BE2C (cell line): ENCODE measurements around the gene AKIRIN1.

Experiments
- DNase-seq: peaks from one replicate; pipeline ENCODE4 v3.0.0-alpha.2; 2020
- H3K27me3 ChIP-seq: fragments of 250-450 bp; sonication (Bioruptor Pico); 2 replicates; pipeline ENCODE4 v1.5.1; 2020; ENCODE audit warnings: mild to moderate bottlenecking
- H3K36me3 ChIP-seq: fragments of 250-450 bp; sonication (Bioruptor Pico); 2 replicates; pipeline ENCODE4 v1.5.1; 2020; ENCODE audit warnings: mild to moderate bottlenecking
- H3K4me1 ChIP-seq: fragments of 250-450 bp; sonication (Bioruptor Pico); 2 replicates; pipeline ENCODE4 v1.5.1; 2020
- H3K4me3 ChIP-seq: 2 replicates; pipeline ENCODE4 v1.5.1; 2011; ENCODE audit warnings: low read depth, low read length
- H3K9me3 ChIP-seq: fragments of 250-450 bp; sonication (Bioruptor Pico); 2 replicates; pipeline ENCODE4 v1.5.1; 2020
- TF ChIP-seq, protein P1 (sequence below): IDR thresholded peaks from 2 replicates; pipeline ENCODE4 v1.5.1; 2012; ENCODE audit warnings: mild to moderate bottlenecking, low read depth, low read length

The AKIRIN1 gene

DNA sequence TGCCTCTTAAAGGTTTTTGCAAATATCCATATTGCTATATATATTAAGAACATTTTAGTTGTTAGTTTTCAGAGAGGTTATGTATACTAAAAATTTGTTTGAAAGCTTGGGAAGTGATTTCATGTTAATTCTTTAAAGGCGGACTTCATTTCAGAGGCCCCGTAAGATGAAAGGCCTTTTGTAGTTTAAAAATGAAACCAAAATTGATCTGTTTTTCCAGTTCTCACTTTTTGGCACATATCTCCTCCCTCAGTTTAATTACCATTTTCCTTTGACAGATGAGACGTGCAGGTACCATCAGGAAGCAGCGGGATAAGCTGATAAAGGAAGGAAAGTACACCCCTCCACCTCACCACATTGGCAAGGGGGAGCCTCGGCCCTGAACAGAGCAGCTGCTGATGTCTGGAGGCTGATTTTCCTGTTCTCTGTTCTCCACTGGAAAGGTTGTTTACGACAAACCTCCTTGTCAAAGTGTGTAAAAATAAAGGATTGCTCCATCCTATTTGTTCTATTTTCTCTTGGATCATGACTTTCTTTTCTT, 43.1 kb downstream of the AKIRIN1 start:
- H3K36me3 ChIP-seq, result peaks cover 23% of the 10 kb centered on the region
- H3K9me3 ChIP-seq, result no peaks in the 10 kb centered on the region
- DNase-seq, result no peak
- H3K4me1 ChIP-seq, result no peaks in the 10 kb centered on the region
- H3K27me3 ChIP-seq, result no peaks in the 10 kb centered on the region
- no peak overlapping the region for H3K4me3 ChIP-seq
- TF ChIP-seq, protein P1, sequence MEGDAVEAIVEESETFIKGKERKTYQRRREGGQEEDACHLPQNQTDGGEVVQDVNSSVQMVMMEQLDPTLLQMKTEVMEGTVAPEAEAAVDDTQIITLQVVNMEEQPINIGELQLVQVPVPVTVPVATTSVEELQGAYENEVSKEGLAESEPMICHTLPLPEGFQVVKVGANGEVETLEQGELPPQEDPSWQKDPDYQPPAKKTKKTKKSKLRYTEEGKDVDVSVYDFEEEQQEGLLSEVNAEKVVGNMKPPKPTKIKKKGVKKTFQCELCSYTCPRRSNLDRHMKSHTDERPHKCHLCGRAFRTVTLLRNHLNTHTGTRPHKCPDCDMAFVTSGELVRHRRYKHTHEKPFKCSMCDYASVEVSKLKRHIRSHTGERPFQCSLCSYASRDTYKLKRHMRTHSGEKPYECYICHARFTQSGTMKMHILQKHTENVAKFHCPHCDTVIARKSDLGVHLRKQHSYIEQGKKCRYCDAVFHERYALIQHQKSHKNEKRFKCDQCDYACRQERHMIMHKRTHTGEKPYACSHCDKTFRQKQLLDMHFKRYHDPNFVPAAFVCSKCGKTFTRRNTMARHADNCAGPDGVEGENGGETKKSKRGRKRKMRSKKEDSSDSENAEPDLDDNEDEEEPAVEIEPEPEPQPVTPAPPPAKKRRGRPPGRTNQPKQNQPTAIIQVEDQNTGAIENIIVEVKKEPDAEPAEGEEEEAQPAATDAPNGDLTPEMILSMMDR, result no peak

DNA sequence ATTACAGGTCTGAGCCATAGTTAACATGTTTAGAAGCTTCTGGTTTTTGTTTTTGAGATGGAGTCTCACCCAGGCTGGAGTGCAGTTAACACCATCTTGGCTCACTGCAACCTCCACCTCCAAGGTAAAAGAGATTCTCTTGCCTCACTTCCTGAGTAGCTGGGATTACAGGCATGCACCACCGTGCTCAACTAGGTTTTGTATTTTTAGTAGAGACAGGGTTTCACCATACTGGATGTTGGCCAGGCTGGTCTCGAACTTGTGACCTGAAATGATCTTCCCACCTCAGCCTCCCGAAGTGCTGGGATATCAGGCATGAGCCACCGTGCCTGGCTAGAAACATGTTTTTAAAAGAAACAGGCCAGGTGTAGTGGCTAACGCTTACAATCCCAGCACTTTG, 45.6 kb downstream of the AKIRIN1 start:
- no peaks in the 10 kb centered on the region for H3K4me1 ChIP-seq
- H3K9me3 ChIP-seq, result no peaks in the 10 kb centered on the region
- TF ChIP-seq, protein P1, result no peak
- H3K4me3 ChIP-seq, result no peak overlapping the region
- H3K36me3 ChIP-seq, result peaks cover 11% of the 10 kb centered on the region
- no peaks in the 10 kb centered on the region for H3K27me3 ChIP-seq
- no peak for DNase-seq

DNA sequence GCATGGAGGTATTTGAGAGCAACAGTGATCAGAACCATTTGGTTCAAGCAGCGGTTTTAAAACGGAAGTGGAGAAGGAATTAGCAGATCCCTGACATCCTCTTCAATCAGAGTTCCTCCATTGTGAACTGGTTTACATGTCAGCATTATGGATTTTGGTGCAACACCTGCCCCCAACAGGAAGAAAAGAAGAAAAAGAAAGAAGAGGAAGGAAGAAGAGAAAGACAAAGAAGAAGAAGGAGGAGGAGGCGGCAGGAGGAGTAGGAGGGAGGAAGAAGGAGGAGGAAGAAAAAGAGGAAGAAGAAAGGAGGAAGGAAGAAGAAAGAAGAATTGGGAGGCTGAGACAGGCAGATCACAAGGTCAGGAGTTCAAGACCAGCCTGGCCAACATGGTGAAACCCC, 52.4 kb downstream of the AKIRIN1 start:
- TF ChIP-seq, protein P1, result no peak
- no peak for DNase-seq
- H3K27me3 ChIP-seq, result no peaks in the 10 kb centered on the region

DNA sequence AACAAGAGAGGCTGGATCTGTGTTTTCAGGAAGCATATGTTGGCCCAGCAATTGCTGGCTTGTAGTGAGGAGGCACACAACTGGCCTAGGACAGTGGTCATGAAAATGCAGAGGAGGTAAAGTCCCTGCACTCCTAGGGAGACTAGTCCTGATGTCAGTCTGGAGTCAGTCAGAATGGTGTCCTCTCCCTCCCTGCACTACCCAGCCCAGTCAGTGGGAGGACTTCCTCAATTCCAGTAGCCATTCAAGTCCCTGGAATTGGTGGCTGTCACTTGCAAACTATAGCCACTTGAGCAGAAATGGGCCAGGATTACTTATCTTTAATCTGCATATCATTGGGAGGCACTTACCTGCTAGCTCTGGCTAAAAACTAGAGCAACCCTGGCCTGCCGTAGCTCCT, 53.7 kb downstream of the AKIRIN1 start:
- no peaks in the 10 kb centered on the region for H3K9me3 ChIP-seq
- no peaks in the 10 kb centered on the region for H3K27me3 ChIP-seq
- TF ChIP-seq, protein P1, result no peak
- no peak for DNase-seq
- no peak overlapping the region for H3K4me3 ChIP-seq
- H3K4me1 ChIP-seq, result no peaks in the 10 kb centered on the region
- H3K36me3 ChIP-seq, result no peaks in the 10 kb centered on the region

More for the DNA sequence above, 52.4 kb downstream of the AKIRIN1 start:
- no peaks in the 10 kb centered on the region for H3K4me1 ChIP-seq
- no peak overlapping the region for H3K4me3 ChIP-seq
- no peaks in the 10 kb centered on the region for H3K36me3 ChIP-seq
- no peaks in the 10 kb centered on the region for H3K9me3 ChIP-seq

DNA sequence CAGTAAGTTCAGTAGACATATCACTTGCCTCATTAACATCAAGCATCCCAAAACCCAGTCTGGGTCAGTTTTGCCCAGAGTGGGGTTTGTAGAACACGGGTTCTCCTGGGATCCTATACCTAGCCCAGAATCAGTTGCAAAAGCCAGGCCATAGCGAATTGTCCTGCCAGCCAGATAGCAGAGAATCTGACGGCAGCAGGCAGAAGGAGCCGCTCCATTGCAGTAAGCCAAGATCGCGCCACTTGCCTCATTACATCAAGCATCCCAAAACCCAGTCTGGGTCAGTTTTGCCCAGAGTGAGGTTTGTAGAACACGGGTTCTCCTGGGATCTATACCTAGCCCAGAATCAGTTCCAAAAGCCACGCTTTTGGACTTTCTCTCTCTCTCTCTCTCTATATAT, 54.2 kb downstream of the AKIRIN1 start:
- DNase-seq, result no peak
- no peaks in the 10 kb centered on the region for H3K9me3 ChIP-seq
- no peaks in the 10 kb centered on the region for H3K27me3 ChIP-seq
- TF ChIP-seq, protein P1, result no peak
- H3K4me1 ChIP-seq, result no peaks in the 10 kb centered on the region
- no peak overlapping the region for H3K4me3 ChIP-seq
- no peaks in the 10 kb centered on the region for H3K36me3 ChIP-seq

DNA sequence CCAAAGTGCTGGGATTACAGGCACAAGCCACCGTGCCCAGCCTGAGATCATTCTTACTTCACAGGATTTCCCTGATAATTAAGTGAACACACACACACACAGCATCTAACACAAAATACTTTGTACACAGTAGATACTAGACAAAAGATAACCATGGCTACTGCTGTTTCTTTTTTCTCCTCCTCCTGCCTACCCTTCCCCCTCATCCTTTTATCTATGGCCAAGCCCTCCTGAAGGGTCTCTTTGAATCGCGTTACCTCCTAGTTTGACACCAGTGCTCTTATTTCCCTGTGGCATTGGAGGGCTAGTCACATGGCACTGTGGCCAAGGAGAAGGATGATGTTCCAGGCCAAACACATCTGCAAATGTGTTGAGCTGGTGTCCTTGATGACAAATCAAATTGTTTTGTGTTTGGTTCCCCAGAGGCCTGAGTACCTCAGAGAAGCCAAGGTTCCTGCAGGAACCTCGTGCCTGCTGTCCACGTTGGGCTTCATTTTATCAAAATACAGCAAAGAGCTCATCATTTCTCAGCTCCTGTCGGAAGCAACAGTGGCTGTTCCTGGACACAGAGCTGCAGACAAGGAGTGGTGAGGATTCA, 55.6 kb downstream of the AKIRIN1 start:
- no peaks in the 10 kb centered on the region for H3K9me3 ChIP-seq
- DNase-seq, result no peak
- no peak overlapping the region for H3K4me3 ChIP-seq
- TF ChIP-seq, protein P1, result no peak
- H3K27me3 ChIP-seq, result no peaks in the 10 kb centered on the region
- no peaks in the 10 kb centered on the region for H3K36me3 ChIP-seq
- no peaks in the 10 kb centered on the region for H3K4me1 ChIP-seq
